HG03095 (cell line): ENCODE measurements around the gene NUP155.
"Not testable (repeated sequence)": the region's sequence is repeated elsewhere in the genome, so short reads cannot be mapped to it uniquely, and the experiment has no call there.

ENCODE experiments used
- ATAC-seq: cut with Tn5 transposase; IDR thresholded peaks from one replicate; pipeline ENCODE4 v1.9.1; 2021; ENCODE audit warnings: moderate library complexity; ENCODE audit not compliant: unreplicated experiment

Gene NUP155

GRCh38 chr5:37283214-37283820 is 87.6 kb downstream of the NUP155 start:
- ATAC-seq = no peak

DNA sequence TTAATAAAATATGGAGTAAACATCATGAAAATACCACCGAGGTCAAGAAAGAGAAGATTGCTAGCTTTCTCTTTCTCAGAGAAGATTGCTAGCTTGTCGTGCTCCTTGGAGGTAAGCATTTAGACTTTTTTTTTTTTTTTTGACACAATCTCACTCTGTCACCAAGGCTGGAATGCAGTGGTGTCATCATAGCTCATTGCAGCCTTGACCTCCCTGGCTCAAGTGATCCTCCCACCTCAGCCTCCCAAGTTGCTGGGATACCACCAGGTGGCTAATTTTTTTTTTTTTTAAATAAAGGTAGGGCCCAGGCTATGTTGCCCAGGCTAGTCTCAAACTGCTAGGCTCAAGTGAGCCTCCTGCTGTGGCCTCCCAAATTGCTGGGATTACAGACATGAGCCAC is 95.4 kb downstream of the NUP155 start:
- no peak for ATAC-seq

GRCh38 chr5:37272511-37272910 is 98.4 kb downstream of the NUP155 start:
- ATAC-seq = no peak

- not testable (repeated sequence) for ATAC-seq
Measured at GRCh38 chr5:37268100-37268499, 102.8 kb downstream of the NUP155 start.

- no peak for ATAC-seq
Measured at GRCh38 chr5:37255774-37256358, 115.0 kb downstream of the NUP155 start.

- ATAC-seq = no peak
Measured at GRCh38 chr5:37254581-37254980, 116.3 kb downstream of the NUP155 start.

DNA sequence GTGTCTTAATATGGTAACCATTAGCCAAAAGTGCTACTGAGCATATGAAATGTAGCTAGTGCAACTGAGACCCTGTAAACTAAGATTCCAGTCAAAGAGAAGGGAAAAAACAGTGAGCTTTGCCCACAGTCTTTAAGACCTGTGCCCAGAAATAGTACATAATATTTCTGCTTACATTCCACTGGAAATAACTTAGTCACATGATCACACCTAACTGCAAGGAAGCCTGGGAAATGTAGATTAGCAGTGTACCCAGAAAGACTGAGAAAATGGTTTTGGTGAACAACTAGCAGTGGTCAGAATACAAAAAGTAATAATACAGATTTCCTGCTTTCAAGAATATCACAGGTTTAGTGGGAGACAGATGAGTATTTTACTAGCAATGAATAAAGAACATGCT is 119.2 kb downstream of the NUP155 start:
- ATAC-seq = no peak

GRCh38 chr5:37249815-37250164 is 121.1 kb downstream of the NUP155 start:
- ATAC-seq = no peak

GRCh38 chr5:37248970-37249814 is 121.7 kb downstream of the NUP155 start, which contains the start of gene CPLANE1:
Gene CPLANE1, minus strand, starts transcription at chr5:37249376. Its CDS starts 1,678 bp downstream, at chr5:37247698.
- peak; percentile 82 for ATAC-seq

- no peak for ATAC-seq
Measured at GRCh38 chr5:37248421-37248969, 122.4 kb downstream of the NUP155 start.

GRCh38 chr5:37247496-37247895 is 123.4 kb downstream of the NUP155 start:
- no peak for ATAC-seq

GRCh38 chr5:37247036-37247435 is 123.9 kb downstream of the NUP155 start:
- no peak for ATAC-seq
